Measurements from ENCODE around the gene ZNRF3.

The ZNRF3 gene

DNA sequence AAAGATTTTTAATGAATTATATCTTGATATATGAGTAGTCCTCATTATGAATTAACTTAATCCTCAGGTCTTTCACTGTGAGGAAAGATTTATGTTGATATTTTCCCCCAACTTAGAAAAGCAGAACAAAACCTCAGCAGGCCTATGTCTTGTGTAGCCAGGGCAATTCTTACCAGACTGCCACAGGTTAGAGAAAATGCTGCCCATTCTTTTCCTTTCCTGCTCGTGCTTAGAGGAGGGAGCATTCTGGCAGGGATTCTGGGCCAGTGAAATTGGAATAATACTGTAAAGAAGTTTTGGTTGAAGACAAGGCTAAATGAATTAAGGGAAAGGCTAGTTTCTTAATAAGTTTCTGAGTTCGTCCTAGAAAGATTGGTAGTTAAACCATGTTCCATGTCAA lies 56.6 kb downstream of the ZNRF3 start:
- TF ChIP-seq, protein P1, sequence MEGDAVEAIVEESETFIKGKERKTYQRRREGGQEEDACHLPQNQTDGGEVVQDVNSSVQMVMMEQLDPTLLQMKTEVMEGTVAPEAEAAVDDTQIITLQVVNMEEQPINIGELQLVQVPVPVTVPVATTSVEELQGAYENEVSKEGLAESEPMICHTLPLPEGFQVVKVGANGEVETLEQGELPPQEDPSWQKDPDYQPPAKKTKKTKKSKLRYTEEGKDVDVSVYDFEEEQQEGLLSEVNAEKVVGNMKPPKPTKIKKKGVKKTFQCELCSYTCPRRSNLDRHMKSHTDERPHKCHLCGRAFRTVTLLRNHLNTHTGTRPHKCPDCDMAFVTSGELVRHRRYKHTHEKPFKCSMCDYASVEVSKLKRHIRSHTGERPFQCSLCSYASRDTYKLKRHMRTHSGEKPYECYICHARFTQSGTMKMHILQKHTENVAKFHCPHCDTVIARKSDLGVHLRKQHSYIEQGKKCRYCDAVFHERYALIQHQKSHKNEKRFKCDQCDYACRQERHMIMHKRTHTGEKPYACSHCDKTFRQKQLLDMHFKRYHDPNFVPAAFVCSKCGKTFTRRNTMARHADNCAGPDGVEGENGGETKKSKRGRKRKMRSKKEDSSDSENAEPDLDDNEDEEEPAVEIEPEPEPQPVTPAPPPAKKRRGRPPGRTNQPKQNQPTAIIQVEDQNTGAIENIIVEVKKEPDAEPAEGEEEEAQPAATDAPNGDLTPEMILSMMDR (IDR thresholded peaks at IDR 0.05; ENCODE audit: low read depth, low read length, missing control alignments): no peak
- in situ Hi-C loops (cut with HindIII; ENCODE audit: low sequenced_read_pairs): loop anchor here (5.0 kb wide), 1 partner anchor 77 kb away; no protein-coding TSS in a partner anchor
- no peak overlapping the region for H3K4me3 ChIP-seq (ENCODE audit: low read depth, low read length)
- no peak for DNase-seq (ENCODE audit: low read depth)

DNA sequence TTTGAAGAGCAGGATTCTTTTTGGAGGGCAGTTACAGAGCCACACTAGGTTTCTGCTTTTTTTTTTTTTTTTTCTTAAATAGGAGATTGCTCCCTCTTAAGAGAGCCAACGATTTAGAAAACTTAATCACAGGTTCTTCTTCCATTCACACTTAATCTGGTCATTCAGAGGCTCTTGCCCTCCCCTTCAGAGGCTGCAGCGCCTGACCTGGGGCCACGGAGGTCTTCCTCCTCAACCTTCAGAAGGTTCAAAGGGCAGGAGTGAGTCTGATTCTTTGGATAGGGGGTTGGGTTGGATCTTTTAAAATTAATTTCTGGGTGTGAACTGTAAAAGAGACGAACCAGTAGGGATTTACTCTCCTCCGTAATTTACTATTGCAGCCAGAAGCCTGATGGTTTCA lies 57.1 kb downstream of the ZNRF3 start:
- DNase-seq (ENCODE audit: low read depth): no peak
- no peak overlapping the region for H3K4me3 ChIP-seq (ENCODE audit: low read depth, low read length)
- in situ Hi-C loops (cut with HindIII; ENCODE audit: low sequenced_read_pairs): no loop called here
- TF ChIP-seq, protein P1 (IDR thresholded peaks at IDR 0.05; ENCODE audit: low read depth, low read length, missing control alignments): no peak

DNA sequence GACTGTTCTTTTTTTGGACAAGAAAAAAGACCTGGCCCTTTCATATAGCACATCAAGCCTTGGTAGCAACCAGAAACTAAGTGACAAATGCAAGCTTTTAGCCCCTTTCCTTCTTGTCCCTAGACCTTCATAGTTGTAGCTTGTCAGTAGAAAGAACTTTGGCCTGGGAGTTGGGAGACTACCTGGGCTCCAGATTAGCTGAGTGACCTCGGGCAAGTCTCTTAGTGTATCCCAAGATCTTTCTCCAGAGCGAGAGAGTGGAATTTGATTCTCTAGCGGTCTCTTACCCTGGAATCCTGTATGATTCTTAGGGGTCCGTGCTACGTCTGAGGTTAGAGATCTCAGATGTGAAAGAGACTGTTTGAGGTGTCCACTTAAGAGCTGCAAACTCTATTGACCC lies 59.0 kb downstream of the ZNRF3 start:
- in situ Hi-C loops (cut with HindIII; ENCODE audit: low sequenced_read_pairs): no loop called here
- DNase-seq (ENCODE audit: low read depth): no peak
- H3K4me3 ChIP-seq (ENCODE audit: low read depth, low read length): no peak overlapping the region
- TF ChIP-seq, protein P1 (IDR thresholded peaks at IDR 0.05; ENCODE audit: low read depth, low read length, missing control alignments): no peak

DNA sequence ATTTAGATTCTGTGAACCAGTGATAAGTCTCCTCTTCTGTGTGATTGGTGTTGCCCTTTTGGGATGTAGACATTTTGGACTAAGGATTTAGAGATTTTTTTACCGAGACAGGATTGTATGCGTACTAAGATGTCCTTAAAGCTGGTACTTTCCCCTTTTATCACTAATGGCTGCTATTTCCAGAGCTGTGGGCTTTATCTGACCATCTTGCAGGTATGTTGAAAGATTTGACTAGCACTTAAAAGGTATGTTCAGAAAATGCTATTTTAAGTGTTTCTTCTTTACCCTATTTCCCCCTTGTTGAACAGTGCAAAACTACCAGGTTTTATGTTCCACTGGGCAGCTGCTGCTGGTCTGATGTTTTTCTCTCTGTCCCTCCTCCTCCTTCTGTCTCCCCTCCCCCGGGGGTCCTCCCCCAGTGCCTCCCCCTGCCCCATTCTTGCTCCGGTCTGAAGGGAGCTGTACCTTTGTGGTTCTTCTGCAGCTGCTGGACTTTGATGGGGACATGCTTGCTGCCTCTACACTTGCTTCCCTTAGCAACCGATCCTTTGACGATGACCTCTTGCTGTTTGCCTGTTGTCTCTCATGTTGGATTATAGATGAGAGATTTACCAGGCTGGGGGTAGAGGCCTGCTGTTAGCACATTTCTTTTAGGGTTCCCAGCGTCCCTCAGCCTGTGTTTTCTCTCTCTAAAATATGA lies 59.6 kb downstream of the ZNRF3 start:
- DNase-seq (ENCODE audit: low read depth): no peak
- TF ChIP-seq, protein P1 (IDR thresholded peaks at IDR 0.05; ENCODE audit: low read depth, low read length, missing control alignments): no peak
- in situ Hi-C loops (cut with HindIII; ENCODE audit: low sequenced_read_pairs): no loop called here
- no peak overlapping the region for H3K4me3 ChIP-seq (ENCODE audit: low read depth, low read length)

DNA sequence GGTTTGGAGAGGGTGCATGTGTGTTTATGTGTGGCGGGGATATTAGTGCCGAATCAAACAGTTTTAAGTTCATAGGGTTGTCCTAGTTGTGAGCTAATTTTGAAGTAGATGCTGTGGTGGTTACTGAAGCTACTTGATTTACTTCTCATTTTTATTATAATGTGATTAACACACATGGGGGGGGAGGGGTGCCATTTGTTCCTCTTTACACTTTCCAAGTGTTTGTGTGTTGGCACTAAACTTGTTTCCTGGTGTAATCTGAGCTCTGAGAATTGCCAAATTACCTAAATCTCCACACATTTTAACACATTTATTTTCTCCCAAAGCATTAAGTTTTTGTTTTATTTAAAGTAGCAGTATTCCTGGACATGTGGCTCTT lies 60.1 kb downstream of the ZNRF3 start:
- no peak for DNase-seq (ENCODE audit: low read depth)
- TF ChIP-seq, protein P1 (IDR thresholded peaks at IDR 0.05; ENCODE audit: low read depth, low read length, missing control alignments): no peak
- in situ Hi-C loops (cut with HindIII; ENCODE audit: low sequenced_read_pairs): no loop called here
- no peak overlapping the region for H3K4me3 ChIP-seq (ENCODE audit: low read depth, low read length)

DNA sequence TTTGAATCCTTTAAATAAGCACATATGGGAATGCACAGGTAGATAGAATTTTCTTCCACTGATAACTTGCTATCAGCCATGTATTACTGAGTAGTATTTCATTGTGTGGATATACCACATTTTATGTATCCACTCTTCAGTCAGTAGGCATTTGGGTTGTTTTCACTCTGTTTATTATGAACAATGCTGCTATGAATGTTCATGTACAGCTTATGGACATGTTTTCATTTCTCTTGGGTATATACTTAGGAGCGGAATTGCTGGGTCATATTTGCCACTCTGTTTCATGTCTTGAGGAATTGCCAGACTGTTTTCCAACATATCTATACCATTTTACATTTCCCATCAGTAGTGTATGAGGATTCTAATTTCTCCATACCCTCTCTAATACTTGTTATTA lies 63.8 kb downstream of the ZNRF3 start:
- TF ChIP-seq, protein P1 (IDR thresholded peaks at IDR 0.05; ENCODE audit: low read depth, low read length, missing control alignments): no peak
- no peak for DNase-seq (ENCODE audit: low read depth)
- in situ Hi-C loops (cut with HindIII; ENCODE audit: low sequenced_read_pairs): no loop called here
- H3K4me3 ChIP-seq (ENCODE audit: low read depth, low read length): no peak overlapping the region

Data from astrocyte of the cerebellum (primary cell).